Measurements from ENCODE around the gene CDC42BPB. TPM values are rescaled to one million over a fixed set of nuclear protein-coding genes. Genes with fewer than 3 reads are reported as not detected.

CDC42BPB gene
- total and polyA plus RNA-seq, 2 of the 4 experiments (the other 2 are of a cell fraction), result 49.1 to 81.4 TPM

GRCh38 chr14:102996941-102997340 lies 60.4 kb downstream of the CDC42BPB start:
- H3K4ac ChIP-seq (ENCODE audit: low read depth, low read length), result no peak overlapping the region
- peaks cover 35% of the 10 kb centered on the region for H3K36me3 ChIP-seq (ENCODE audit: control insufficient read depth, insufficient read depth, low read length)
- no peak for ATAC-seq (ENCODE audit: low read depth)
- no peak for TF ChIP-seq MXI1 (IDR thresholded peaks at IDR 0.05; ENCODE audit: borderline replicate concordance, low read depth, low read length)
- no peak for TF ChIP-seq RFX5 (IDR thresholded peaks at IDR 0.05; ENCODE audit: low read depth, low read length)
- no peak for TF ChIP-seq FOS (IDR thresholded peaks at IDR 0.05; ENCODE audit: low read depth, low read length)
- no peak for TF ChIP-seq CTCF (conservative IDR thresholded peaks at IDR 0.05; ENCODE audit: low read depth, low read length)
- TF ChIP-seq ELK1 (IDR thresholded peaks at IDR 0.05; ENCODE audit: borderline replicate concordance, low read depth, low read length), result no peak
- no peak for TF ChIP-seq RAD21 (IDR thresholded peaks at IDR 0.05; ENCODE audit: low read length)
- no peak for TF ChIP-seq SMC3 (IDR thresholded peaks at IDR 0.05; ENCODE audit: low read depth, low read length)
- TF ChIP-seq POLR2A (IDR thresholded peaks at IDR 0.05; ENCODE audit: low read depth, low read length), result no peak
- no peak for TF ChIP-seq CHD1 (IDR thresholded peaks at IDR 0.05; ENCODE audit: low read depth, low read length)
- TF ChIP-seq MAFK (IDR thresholded peaks at IDR 0.05; ENCODE audit: low read depth, low read length), result no peak
- no peak for TF ChIP-seq CEBPB (IDR thresholded peaks at IDR 0.05; ENCODE audit: low read depth, low read length)
- no peak overlapping the region for H3K18ac ChIP-seq (ENCODE audit: low read depth, low read length)
- H4K8ac ChIP-seq (ENCODE audit: low read depth in 2 of 2, low read length in 2 of 2), result no peak overlapping the region
- no peak overlapping the region for H3K4me3 ChIP-seq (ENCODE audit: insufficient read depth, low read depth, low read length)
- H4K20me1 ChIP-seq (ENCODE audit: insufficient read depth, low read length), result peaks cover 24% of the 10 kb centered on the region
- H3K4me1 ChIP-seq (ENCODE audit: control insufficient read depth, insufficient read depth, low read length), result peaks cover 3% of the 10 kb centered on the region
- in situ Hi-C loops (cut with MboI; ENCODE audit: low sequenced_read_pairs), result no loop called here
- peaks cover 6% of the 10 kb centered on the region; the same call in 1 of the 2 replicates for H3K9me1 ChIP-seq (ENCODE audit: insufficient read depth, low read length)
- H3K9ac ChIP-seq (ENCODE audit: low read depth, low read length), result no peak overlapping the region
- no peak overlapping the region for H2AK5ac ChIP-seq (ENCODE audit: low read depth, low read length)
- no peak overlapping the region for H3K4me2 ChIP-seq (ENCODE audit: low read depth, low read length)
- no peak overlapping the region for H4K91ac ChIP-seq (ENCODE audit: insufficient read depth, low read depth, low read length)
- BruUV-seq (replicated peaks), result no TSS peak
- no peak overlapping the region for H2BK15ac ChIP-seq (ENCODE audit: low read depth, low read length)
- dilution Hi-C loops (cut with HindIII; ENCODE audit: low sequenced_read_pairs, unreplicated experiment), result no loop called here
- no peak overlapping the region for H3K27ac ChIP-seq (ENCODE audit: insufficient read depth, low read length)
- POLR2A ChIA-PET (ENCODE audit: unreplicated experiment), result no interaction called here
- H2BK120ac ChIP-seq (ENCODE audit: low read depth, low read length), result no peak overlapping the region
- intact Hi-C loops (cut with micrococcal nuclease), result no loop called here
- no peaks in the 10 kb centered on the region for H3K9me3 ChIP-seq (ENCODE audit: control insufficient read depth, insufficient read depth, low read length)
- no CpG with 5 or more reads among the region's 10 CpGs for WGBS, 2 experiments (ENCODE audit: extremely low coverage in 2 of 2, insufficient read length in 1 of 2)
- H2BK5ac ChIP-seq (ENCODE audit: low read depth, low read length, poor library complexity, severe bottlenecking), result no peak overlapping the region
- no peak overlapping the region for H4K5ac ChIP-seq (ENCODE audit: low read depth, low read length)
- CTCF ChIA-PET, result interaction anchor here (0.7 kb wide), 1 partner anchor 70 kb away, joined by 3 read pairs; no protein-coding TSS in a partner anchor
- H2AFZ ChIP-seq (replicated peaks; ENCODE audit: low read length, poor library complexity), result no peak overlapping the region
- H3K23ac ChIP-seq (ENCODE audit: low read depth, low read length), result no peak overlapping the region
- peaks cover 33 to 77% of the 10 kb centered on the region in 2 experiments for H3K79me1 ChIP-seq (ENCODE audit: low read depth in 1 of 2, low read length in 2 of 2)
- no peak overlapping the region for H2BK20ac ChIP-seq (ENCODE audit: low read depth, low read length)
- H3K27me3 ChIP-seq (ENCODE audit: control insufficient read depth, insufficient read depth, low read length), result no peaks in the 10 kb centered on the region
- DNase-seq, result no peak
- no peak overlapping the region for H2AK9ac ChIP-seq (replicated peaks; ENCODE audit: low read depth, low read length, poor library complexity)
- no peak overlapping the region for H3K56ac ChIP-seq (ENCODE audit: extremely low read depth, insufficient read depth, low read length)
- H3K14ac ChIP-seq (replicated peaks; ENCODE audit: low read depth, low read length), result no peak overlapping the region
